Natural killer cell (primary cell): ENCODE results near the gene WHRN. TPM values are rescaled to one million over a fixed set of nuclear protein-coding genes. Genes with fewer than 3 reads are reported as not detected.
A peak's percentile ranks its signal among the peaks of the same experiment; 100 is the strongest.

ENCODE experiments used
- ATAC-seq, 3 donors: fragments of 150-1000 bp in 2 of 3; fragments of 200-7000 bp in 1 of 3; cut with Tn5 transposase; 1 replicate in 1 of 3; 2 replicates in 2 of 3; pipeline ENCODE4 v1.10.0; 2021; ENCODE audit warnings: mild to moderate bottlenecking in 2 of 3, moderate library complexity in 2 of 3
- DNase-seq, 2 donors: peaks; one replicate each; pipeline versions ENCODE4 v3.0.0 to v3.0.0-alpha.2; 2013 to 2021; ENCODE audit warnings: mixed read lengths in 1 of 2
- H3K27ac ChIP-seq: one replicate; pipeline ENCODE4 v1.5.1; 2013; ENCODE audit warnings: mild to moderate bottlenecking, low read length
- H3K27me3 ChIP-seq: one replicate; pipeline ENCODE4 v1.6.1; 2013; ENCODE audit warnings: low read length; ENCODE audit not compliant: control insufficient read depth, insufficient read depth
- H3K36me3 ChIP-seq: one replicate; pipeline ENCODE4 v1.6.1; 2013; ENCODE audit warnings: low read length; ENCODE audit not compliant: control insufficient read depth, insufficient read depth
- H3K4me1 ChIP-seq: one replicate; pipeline ENCODE4 v1.6.1; 2013; ENCODE audit warnings: low read length; ENCODE audit not compliant: control insufficient read depth, insufficient read depth
- H3K4me3 ChIP-seq: one replicate; pipeline ENCODE4 v1.5.1; 2013; ENCODE audit warnings: low read length
- H3K9me3 ChIP-seq: one replicate; pipeline ENCODE4 v1.6.1; 2013; ENCODE audit warnings: low read length; ENCODE audit not compliant: control insufficient read depth, insufficient read depth
- H3K27ac Mint-ChIP-seq, 2 donors: one replicate each; pipeline ENCODE4 v1.8.0; 2022; ENCODE audit warnings: mild to moderate bottlenecking in 2 of 2, mixed read lengths in 2 of 2, moderate library complexity in 1 of 2
- H3K27me3 Mint-ChIP-seq, 2 donors: one replicate each; pipeline ENCODE4 v1.8.0; 2022; ENCODE audit warnings: low read depth in 2 of 2, mixed read lengths in 2 of 2
- H3K36me3 Mint-ChIP-seq: one replicate; pipeline ENCODE4 v1.8.0; 2022; ENCODE audit warnings: mixed read lengths
- H3K4me1 Mint-ChIP-seq, 2 donors: one replicate each; pipeline ENCODE4 v1.8.0; 2022; ENCODE audit warnings: mixed read lengths in 2 of 2
- H3K4me3 Mint-ChIP-seq: one replicate; pipeline ENCODE4 v1.8.0; 2022; ENCODE audit warnings: mild to moderate bottlenecking, moderate library complexity, mixed read lengths
- H3K9me3 Mint-ChIP-seq, 2 donors: one replicate each; pipeline ENCODE4 v1.8.0; 2022; ENCODE audit warnings: mixed read lengths in 2 of 2
- CTCF ChIP-seq: fragments of 200-600 bp; IDR thresholded peaks from one replicate; pipeline ENCODE4 v1.8.0; 2022; ENCODE audit warnings: antibody characterized with exemption
- WGBS: methylation state at CpG from one replicate; pipeline ENCODE4 v1.1.7; 2013; ENCODE audit warnings: missing lambda C conversion rate; ENCODE audit not compliant: insufficient coverage; 5-methylcytosine and 5-hydroxymethylcytosine counted together
- intact Hi-C: fragments of 100-400 bp; cut with micrococcal nuclease; formaldehyde crosslinking; loops from one replicate; pipeline ENCODE4 v1.14.2; 2022
- total RNA-seq, 4 donors: library from RNA; stranded (reverse); fragments of 120-200 nt in 1 of 4; gene quantifications; one replicate each; pipeline versions ENCODE4 v1.2.3 to v1.2.4, GENCODE V29; 2013 to 2022

WHRN gene
- total RNA-seq, 3 donors from 2014 or later (not counting 1 experiment from before 2014, with no cell fraction given), result 29.8 to 90.6 (median 36.8) TPM

GRCh38 chr9:114487607-114488300 is 17.5 kb downstream of the WHRN start:
- DNase-seq (peak; percentile 38 to 88), ATAC-seq (peak; percentile 84 to 88 (median 85))
- intact Hi-C loops, result loop anchor here (1.0 to 5.0 kb wide), 4 partner anchors 20 to 166 kb away; partner anchors contain the start of gene ATP6V1G1
- peaks cover 0 to 4% of the 10 kb centered on the region in 2 donors for H3K27me3 Mint-ChIP-seq
- Histone ChIP-seq H3K9me3 (no peaks in the 10 kb centered on the region), H3K36me3 (no peaks in the 10 kb centered on the region), H3K4me3 (no peak overlapping the region), H3K27ac (no peak overlapping the region), H3K27me3 (no peaks in the 10 kb centered on the region), H3K4me1 (peaks cover 9% of the 10 kb centered on the region)
- H3K36me3 Mint-ChIP-seq, result no peaks in the 10 kb centered on the region
- 80% methylated on average over 6 of the region's 6 CpGs for WGBS
- H3K4me3 Mint-ChIP-seq, result no peak overlapping the region
- peaks cover 0 to 14% of the 10 kb centered on the region in 2 donors for H3K4me1 Mint-ChIP-seq
- no peaks in the 10 kb centered on the region for H3K9me3 Mint-ChIP-seq
- H3K27ac Mint-ChIP-seq, result peak overlapping the region in 1 of 2 donors; percentile 50
- peak; percentile 84 for TF ChIP-seq CTCF

- no peaks in the 10 kb centered on the region for H3K36me3 ChIP-seq
- Mint-ChIP-seq H3K36me3 (no peaks in the 10 kb centered on the region), H3K4me3 (no peak overlapping the region), H3K27ac (no peak overlapping the region), H3K9me3 (no peaks in the 10 kb centered on the region), H3K27me3 (peaks cover 0 to 12% of the 10 kb centered on the region in 2 donors), H3K4me1 (peaks cover 0 to 14% of the 10 kb centered on the region in 2 donors)
- TF ChIP-seq CTCF, result no peak
- H3K4me3 ChIP-seq, result no peak overlapping the region
- H3K27ac ChIP-seq, result no peak overlapping the region
- intact Hi-C loops, result loop anchor here (5.0 kb wide), 2 partner anchors 79 to 101 kb away; partner anchors contain the start of gene ATP6V1G1
- no peaks in the 10 kb centered on the region for H3K27me3 ChIP-seq
- H3K4me1 ChIP-seq, result peaks cover 11% of the 10 kb centered on the region
- WGBS, result 83% methylated on average over 7 of the region's 7 CpGs
- ATAC-seq (no peak), DNase-seq (no peak)
- H3K9me3 ChIP-seq, result no peaks in the 10 kb centered on the region
These were observed 18.9 kb downstream of the WHRN start for GRCh38 chr9:114486205-114486963.

GRCh38 chr9:114484854-114485443 is 20.3 kb downstream of the WHRN start:
- Mint-ChIP-seq H3K27ac (peak overlapping the region in 1 of 2 donors; percentile 56), H3K4me3 (no peak overlapping the region), H3K9me3 (no peaks in the 10 kb centered on the region), H3K27me3 (peaks cover 0 to 12% of the 10 kb centered on the region in 2 donors), H3K36me3 (no peaks in the 10 kb centered on the region), H3K4me1 (peaks cover 0 to 14% of the 10 kb centered on the region in 2 donors)
- ATAC-seq (peak; percentile 13 to 48 (median 31)), DNase-seq (peak in 1 of 2 donors; percentile 56)
- Histone ChIP-seq H3K27ac (no peak overlapping the region), H3K27me3 (no peaks in the 10 kb centered on the region), H3K9me3 (no peaks in the 10 kb centered on the region), H3K4me3 (no peak overlapping the region), H3K36me3 (no peaks in the 10 kb centered on the region), H3K4me1 (peaks cover 17% of the 10 kb centered on the region)
- TF ChIP-seq CTCF, result no peak
- 56% methylated on average over 8 of the region's 8 CpGs for WGBS
- intact Hi-C loops, result loop anchor here (5.0 kb wide), 2 partner anchors 78 to 102 kb away; partner anchors contain the start of gene ATP6V1G1
